DMS53 treated with DMSO at 0.1 percent for 48 hours (cell line): Measurements from ENCODE around the gene CARD16.
"Not testable (repeated sequence)": the region's sequence is repeated elsewhere in the genome, so short reads cannot be mapped to it uniquely, and the experiment has no call there.

Experiments used
- DNase-seq: peaks from one replicate; lab custom pipeline; 2025; ENCODE audit not compliant: unreplicated experiment; lab: John Stamatoyannopoulos, UW

Gene CARD16

DNA sequence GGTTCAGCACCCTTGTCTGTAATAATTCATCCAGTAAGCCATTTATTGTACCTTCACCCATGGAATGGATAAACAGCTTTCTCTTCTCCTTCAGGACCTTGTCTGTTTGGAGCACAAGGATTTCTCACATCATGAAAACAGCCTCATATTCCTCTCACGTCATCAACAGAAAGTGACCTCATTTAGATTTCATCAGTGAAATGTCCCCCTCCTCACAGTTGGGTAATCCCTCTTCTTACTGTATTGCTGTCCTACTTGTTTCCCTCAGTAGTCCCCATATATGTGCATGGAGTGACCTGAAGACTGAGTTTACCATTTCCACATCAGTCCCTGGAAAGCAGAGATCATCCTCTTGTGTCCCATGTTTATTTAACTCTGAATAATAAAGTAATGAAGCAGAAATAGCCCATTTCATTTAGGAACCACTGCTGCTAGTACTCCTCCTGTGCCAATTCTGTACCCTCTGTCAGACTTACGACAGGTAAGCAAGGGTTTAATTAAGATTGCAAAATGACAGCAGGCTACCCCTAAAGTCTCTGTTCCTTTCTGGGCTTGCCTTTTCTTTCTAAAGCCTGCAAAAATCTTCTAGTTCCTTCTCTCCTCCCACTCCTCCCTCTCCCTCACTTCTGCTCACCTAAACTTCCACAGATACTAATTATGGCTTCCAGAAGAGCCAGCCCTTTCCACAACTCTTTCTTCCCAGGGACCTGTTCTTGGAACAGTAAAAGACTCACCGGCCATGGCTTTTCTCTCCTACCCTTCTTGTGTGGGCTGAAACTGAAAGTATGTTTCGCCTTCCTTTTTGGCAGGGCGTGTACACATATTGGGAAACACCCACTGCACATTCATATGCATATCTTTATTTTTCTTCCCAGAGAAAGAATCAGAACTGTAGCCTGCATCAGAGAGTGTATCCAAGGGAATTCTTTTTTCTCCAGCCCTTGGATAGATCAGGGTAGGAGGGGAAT, at the start of gene CARD16:
Gene CARD16, minus strand, starts transcription at position 779 of the 968 bp plus-strand sequence. Its CDS starts 38 bp downstream, at position 741.
- DNase-seq, result not testable (repeated sequence)

DNA sequence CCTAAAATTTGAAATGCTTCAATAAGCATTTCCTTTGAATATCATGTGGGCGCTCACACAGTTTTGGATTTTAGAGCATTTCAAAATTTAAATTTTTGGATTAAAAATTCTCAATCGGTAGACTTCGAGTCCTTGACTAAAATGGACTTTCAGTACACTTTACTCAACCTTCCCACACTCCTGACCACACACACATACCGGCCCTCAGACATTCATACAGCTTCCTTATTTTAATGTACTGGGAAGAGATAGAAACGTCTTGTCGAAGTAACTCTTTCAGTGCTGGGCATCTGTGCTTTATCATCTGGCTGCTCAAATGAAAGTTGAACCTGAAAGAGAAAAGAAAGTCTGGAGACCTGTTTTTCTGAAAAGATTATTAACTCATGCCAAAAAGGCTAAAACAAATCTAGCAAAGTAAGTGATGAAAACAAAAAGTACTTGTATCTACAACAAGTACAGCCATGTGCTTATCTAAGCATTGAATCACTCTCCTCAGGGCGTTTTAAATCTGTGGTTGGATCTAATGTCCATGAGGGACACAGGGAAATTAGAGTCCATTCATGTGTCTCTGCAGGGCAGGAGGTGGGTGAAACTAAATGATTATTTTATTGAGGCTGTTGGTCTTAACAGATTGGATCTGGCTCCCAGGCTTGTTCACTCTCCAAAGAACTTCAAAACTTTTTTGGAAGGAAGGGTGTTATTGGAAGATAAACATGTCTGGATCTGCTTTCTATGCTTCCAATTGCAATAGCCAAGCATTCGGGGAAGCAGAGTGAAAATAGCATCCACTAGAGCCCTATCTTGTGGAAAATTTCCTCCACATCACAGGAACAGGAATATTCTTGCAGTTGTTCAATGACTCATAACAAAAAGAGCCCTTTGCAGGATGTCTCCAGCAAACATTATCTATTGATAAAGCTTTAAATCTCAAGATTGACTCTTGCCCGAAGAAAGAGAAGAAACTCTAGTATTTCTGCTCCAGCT, 47.4 kb upstream of the CARD16 start:
- DNase-seq, result no peak

DNA sequence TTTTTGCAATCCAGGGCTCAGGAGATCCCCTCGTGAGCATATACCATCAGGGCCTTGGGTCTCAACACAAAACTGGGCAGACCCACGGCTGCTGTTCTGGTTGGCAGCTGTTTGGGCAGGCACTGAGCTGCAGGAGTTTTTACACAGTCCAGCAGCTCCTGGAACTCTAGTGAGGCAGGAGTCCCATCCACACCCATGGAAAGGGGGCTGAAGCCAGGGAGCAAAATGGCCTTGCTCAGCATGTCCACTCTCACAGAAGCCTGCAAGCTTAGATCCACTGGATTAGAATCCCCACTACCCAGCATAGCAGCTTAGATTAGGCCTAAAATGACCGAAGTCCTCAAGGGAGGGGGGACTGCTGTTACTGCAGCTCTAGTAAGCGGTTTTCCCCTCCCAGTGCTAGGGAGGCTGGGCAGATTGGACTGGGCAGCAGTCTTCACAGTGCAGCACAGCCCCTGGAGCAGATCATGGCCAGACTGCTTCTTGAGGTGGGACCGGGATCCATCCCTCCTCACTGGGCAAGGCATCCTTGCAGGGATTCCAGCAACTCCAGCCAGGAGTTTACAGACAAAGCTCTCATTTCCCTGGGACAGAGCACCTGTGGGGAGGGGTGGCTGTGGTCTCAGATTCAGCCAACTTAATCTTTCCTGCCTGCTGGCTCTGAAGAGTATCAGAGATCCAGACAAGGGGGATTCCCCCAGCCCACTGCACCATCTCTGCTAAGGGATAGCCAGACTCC, 36.4 kb upstream of the CARD16 start:
- no peak for DNase-seq

DNA sequence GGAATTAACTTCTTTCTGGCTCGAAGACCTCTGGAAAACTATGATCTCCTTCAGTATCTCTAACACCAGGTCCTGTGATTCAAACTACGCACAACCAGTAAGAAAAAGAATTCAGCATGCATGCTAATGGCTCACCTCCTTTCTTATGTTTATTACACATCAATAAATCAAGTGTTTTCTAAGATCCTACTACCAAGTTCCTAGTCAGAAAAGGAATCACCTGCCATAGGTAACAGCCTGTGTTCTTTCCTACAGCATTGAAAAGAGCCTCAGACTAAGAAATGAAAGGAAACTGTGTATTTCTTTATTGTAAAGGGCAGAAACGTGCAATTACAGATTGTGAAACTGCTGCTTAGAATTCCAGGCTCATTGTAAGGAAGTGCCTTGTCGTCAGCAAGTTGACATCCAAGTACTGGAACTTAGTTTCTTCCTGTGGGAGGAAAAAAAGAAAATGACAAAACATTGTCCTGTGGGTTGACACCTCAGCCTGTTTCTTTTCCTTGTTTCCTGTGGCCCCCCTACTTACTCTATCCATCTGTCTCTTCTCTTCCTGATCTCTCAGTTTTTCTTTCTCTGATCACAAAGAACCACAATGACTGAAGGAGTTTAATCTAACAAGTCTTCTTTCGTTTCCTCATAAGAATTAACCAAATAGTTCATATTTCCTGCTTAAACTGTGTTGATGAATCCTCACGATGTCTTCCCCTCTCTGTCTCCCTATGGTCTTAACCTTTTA, 35.2 kb upstream of the CARD16 start:
- not testable (repeated sequence) for DNase-seq

DNA sequence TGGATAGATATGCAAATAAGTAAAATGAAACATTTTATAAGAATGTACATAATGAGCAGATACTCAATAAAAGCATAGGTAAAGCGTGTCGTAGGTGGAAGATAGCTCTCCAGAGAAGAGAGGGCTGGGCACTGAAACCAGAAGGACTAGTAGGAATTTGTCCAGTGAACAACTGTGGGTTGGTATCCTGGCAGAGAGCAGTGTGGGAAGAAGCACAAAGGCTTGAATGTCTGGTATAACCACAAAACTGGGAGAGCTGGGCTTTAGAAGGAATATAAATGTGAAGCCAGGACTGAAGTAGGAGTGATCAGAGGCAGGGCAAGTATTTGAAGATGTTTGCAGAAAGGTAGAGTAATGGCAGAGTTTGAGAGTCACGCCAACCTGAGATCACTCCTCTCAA, 33.1 kb upstream of the CARD16 start:
- DNase-seq, result no peak

DNA sequence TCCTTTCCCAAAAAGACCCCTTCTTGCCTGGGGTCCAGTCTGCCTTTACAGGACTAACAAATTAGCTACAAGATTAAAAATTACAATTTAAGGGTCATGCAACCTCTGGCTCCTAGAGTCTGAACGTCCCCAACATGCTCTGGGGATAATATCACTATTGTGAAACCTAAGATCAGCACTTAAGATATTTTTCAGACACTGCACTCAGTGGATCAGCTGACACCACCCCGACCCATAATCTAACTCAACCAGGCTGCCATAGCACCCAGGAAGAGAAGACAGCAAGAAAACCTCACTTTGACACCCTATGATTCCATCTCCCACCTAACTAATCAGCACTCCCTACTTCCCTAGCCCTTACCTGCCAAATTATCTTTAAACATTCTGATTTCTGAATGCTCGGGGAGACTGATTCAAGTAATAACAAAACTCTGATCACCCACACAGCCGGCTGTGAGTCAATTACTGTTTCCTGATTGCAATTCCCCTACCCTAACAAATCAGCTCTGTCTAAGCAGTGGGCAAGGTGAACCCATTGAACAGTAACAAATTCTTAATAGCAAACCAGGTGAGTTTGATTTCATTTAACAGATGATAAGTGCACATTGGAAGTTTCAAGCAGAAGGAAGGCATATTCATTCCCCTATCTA, 32.1 kb upstream of the CARD16 start:
- not testable (repeated sequence) for DNase-seq

DNA sequence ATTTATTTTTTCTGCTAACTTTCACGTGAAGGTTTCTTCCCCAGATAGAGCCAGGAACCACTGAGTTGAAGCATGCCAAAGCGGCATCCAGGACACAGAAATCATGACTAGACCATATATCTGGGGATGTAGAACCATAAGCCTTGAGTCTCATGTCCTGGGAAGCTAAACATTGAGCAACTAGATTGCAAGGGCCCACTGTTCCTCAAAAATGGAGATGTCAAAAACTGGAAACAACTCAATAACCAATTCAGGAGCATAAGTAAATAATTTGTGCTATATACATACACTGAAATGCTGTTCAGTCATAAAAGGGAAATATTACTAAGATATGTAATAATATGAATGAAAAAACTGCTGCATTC, 29.0 kb upstream of the CARD16 start:
- DNase-seq, result no peak

DNA sequence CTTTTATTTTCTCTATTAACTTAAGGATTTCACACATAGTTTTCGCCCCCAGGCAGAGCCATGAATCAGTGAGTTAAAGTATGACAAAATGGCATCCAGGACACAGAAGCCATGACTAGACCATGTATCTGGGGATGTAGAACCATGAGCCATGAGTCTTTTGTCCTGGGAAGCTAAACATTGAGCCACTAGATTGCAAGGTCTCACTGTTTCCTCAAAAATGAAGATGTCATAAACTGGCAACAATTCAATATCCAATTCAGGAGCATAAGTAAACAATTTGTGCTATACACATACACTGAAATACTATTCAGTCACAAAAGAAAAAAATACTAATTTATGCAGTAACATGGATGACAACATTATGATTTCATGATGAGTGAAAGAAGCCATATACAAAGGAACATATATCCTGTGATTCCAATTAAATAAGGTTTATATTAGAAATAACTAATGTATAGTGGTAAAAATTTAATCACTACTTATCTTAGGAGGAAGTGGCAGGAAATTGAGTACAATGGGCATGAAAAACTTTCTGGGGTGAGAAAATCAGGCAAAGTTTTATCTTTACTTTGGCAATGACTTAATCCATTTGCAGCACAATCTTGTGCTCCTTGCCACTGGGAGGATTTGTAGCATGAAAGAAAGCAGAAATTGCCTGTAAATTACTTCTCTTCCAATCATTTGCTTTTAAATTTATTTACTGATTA, 28.5 kb upstream of the CARD16 start:
- no peak for DNase-seq

DNA sequence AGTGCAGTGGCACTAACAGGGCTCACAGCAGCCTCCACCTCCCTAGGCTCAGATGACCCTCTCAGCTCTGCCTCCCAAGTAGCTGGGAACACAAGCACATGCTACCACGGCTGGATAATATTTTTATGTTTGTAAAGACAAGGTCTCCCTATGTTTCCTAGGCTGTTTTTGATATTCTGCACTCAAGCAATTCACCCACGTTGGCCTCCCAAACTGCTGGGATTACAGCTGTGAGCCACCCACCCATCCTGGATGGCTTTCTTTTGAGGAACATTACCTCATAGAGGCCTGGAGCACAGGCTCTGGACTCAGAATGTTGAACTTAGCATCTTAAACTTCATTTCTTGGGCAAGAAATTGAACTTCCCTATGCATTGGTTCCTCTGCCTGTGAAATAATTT, 26.9 kb upstream of the CARD16 start:
- DNase-seq, result not testable (repeated sequence)

DNA sequence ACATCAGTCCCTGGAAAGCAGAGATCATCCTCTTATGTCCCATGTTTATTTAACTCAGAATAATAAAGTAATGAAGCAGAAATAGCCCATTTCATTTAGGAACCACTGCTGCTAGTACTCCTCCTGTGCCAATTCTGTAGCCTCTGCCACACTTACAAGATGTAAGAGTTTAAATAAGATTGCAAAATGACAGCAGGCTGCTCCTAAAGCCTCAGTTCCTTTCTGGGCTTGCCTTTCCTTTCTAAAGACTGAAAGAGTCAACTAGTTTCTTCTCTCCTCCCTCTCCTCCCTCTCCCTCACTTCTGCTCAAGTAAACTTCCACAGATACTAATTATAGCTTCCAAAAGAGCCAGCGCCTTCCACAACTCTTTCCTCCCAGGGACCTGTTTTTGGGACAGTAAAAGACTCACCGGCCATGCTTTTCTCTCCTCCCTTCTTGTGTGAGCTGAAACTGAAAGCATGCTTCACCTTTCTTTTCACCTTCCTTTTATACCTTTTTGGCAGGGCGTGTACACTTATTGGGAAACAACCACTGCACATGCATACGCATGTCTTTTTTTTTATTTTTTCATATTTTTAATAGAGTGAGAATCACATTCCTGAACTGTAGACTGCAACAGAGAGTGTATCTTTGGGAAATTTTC, 26.1 kb upstream of the CARD16 start:
- DNase-seq, result no peak

DNA sequence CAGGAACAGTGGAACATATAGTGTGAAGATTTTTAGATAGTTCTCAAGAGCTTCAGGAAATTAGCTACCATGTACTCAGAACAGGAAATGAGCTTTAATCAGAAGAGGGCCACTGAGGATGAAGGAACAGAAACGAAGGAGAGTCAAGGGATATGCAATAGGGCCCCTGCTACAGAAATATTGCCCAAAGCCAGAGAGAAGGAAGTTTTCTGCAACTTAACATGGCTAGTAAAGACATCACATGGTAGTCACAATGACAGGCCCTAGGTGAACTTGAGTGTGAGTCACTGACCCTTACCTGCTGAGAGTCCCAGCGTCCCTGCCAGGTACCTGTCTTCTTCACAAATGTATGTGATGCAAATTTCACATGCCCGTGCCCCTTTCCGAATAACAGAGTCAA, 25.2 kb upstream of the CARD16 start:
- no peak for DNase-seq

DNA sequence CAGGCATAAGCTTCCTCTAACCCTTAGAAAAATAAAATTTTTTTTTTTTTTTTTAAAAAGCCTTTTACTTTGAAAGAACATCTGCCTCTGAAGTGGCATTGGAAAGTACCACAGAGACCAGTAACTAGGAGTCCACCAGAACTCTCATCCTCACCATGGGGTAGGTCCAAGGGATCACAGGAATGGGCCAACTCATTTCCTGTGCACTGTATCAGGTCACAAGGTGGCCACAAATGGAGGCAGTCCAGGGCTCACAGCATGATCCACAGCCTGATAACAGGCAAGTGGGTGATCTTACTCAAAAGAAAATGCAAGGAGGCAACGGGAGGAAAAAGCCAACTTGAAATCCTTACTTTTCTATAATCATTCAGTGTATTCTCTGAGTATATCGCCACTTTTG, 24.6 kb upstream of the CARD16 start:
- not testable (repeated sequence) for DNase-seq

DNA sequence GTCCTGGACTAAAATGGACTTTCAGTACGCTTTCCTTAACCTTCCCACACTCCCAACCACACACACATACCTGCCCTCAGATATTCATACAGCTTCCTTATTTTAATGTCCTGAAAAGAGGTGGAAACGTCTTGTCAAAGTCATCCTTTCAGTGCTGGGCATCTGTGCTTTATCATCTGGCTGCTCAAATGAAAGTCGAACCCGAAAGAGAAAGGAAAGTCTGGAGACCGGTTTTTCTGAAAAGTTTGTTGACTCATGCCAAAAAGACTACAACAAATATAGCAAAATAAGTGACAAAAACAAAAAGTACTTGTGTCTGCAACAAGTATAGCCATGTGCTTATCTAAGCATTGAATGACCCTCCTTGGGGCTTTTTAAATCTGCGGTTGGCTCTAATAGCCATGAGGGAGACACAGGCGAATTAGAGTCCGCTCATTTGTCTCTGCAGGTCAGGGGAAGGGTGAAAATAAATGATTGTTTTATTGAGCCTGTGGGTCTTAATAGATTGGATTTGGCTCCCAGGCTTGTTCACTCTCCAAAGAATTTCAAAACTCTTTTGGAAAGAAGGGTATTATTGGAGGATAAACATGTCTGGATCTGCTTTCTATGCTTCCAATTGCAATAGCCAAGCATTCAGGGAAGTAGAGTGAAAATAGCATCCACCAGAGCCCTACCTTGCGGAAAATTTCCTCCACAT, 18.3 kb upstream of the CARD16 start:
- DNase-seq, result not testable (repeated sequence)

DNA sequence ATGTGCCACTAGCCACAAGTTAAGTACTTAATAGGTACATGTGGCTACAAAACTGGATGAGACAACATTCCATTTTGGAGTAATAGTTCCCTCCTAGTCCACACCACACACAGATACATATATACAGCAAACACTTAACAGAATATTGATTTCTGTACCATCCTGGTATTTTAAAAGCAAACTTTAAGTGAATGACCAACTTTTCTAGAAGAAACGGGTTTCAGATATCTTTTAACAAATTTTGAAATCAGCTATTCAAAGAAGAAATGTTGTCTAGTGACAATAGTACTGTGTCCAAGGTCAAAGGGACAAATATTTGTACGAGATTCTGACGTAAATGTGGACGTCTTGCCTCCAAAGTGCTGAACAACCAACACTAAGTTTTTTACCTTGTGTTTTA, 12.3 kb upstream of the CARD16 start:
- DNase-seq, result no peak

DNA sequence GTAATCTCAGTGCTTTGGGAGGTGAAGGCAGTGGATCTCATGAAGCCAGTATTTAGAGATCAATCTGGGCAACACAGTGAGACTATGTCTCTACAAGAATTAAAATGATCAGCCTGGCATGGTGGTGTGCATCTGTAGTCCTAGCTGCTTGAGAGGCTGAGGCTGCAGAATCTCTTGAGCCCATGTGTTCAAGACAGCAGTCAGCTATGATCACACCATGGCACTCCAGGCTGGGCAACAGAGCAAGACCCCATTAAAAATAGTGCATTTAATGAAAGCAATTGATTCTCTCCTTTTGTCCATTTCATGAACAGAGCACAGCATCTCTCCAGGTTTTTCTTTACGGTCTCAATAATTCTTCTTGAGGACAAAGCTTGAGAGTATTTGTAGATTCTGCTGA, 11.3 kb upstream of the CARD16 start:
- no peak for DNase-seq

DNA sequence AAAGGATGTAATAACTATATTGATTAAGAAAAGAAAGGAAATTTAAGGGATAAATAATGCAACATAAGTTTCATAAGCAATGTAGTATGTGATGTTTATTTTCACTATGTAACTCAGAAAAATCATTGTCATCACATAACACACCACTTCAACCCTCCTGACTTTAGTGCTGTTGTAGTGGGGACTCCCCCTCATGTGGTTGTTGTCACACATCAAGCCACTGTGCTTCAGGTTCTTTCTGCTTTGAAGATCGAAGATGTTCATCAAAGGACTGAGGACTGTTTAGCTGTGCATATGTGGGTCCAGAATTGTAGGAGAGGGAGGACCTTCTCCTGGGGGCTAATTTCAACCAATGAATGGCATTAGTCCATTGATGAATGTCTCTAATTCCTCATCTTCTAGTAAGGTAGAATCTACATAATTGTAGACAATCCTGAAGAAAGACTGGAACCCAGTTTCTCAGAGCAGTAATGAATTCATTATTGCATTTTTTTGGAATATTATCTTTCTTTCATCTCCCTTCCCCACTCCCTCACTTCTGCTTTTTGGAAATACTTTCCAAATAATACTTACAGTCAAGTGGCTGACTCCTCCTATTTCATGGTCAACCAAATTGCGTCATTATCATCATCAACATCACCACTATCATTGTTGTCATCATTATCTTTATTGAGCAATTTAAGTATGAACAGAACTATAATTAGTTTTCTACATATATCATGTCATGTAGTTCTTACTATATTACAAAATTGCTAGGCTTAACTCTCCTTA, 9.8 kb upstream of the CARD16 start:
- no peak for DNase-seq

DNA sequence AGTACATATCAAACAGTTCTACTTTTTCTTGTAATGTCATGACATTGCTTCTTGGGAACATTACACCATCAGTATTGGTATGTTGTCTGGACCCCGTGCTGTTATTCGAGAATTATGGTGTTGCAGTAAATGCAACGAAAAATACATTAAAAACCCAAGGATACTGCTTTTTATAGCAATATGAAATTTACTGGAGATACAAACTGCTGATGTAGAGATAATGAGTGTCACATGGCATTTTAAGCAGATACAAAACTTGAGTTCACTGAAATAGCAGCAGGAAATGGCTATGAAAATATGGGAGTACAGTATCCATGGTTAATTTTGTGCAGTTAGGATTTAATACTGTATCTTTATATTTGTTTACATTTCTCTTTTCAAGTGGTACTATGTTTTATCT, 7.4 kb upstream of the CARD16 start:
- DNase-seq, result no peak
